CD4-positive, alpha-beta T cell treated with Interleukin-4 for 1 hour (primary cell): ENCODE results near the gene FBXO31.
"Not testable (repeated sequence)": the region's sequence is repeated elsewhere in the genome, so short reads cannot be mapped to it uniquely, and the experiment has no call there.

Experiments used
- DNase-seq, 2 donors: peaks; one replicate each; pipeline ENCODE4 v3.0.0-alpha.2; 2020 to 2022

The FBXO31 gene

GRCh38 chr16:87384162-87384874 is 742 bp upstream of the FBXO31 start:
- no peak for DNase-seq

- DNase-seq: no peak
Measured at GRCh38 chr16:87382023-87382785, 1.4 kb downstream of the FBXO31 start.

GRCh38 chr16:87380881-87381280 is 2.7 kb downstream of the FBXO31 start:
- no peak for DNase-seq

GRCh38 chr16:87380403-87380802 is 3.2 kb downstream of the FBXO31 start:
- no peak for DNase-seq

- not testable (repeated sequence) for DNase-seq
Measured at GRCh38 chr16:87379312-87379752, 4.2 kb downstream of the FBXO31 start.

- DNase-seq: no peak
Measured at GRCh38 chr16:87376660-87377059, 6.9 kb downstream of the FBXO31 start.

- no peak for DNase-seq
Measured at GRCh38 chr16:87375426-87376135, 8.0 kb downstream of the FBXO31 start.

- no peak for DNase-seq
Measured at GRCh38 chr16:87374313-87374712, 9.3 kb downstream of the FBXO31 start.

- no peak for DNase-seq
Measured at GRCh38 chr16:87372305-87372704, 11.3 kb downstream of the FBXO31 start.

GRCh38 chr16:87371261-87371866 is 12.2 kb downstream of the FBXO31 start:
- DNase-seq: no peak

- DNase-seq: no peak
Measured at GRCh38 chr16:87369796-87370719, 13.5 kb downstream of the FBXO31 start.

- no peak for DNase-seq
Measured at GRCh38 chr16:87369117-87369765, 14.3 kb downstream of the FBXO31 start.

- no peak for DNase-seq
Measured at GRCh38 chr16:87368029-87368770, 15.4 kb downstream of the FBXO31 start.

- DNase-seq: no peak
Measured at GRCh38 chr16:87367529-87367928, 16.0 kb downstream of the FBXO31 start.

- DNase-seq: no peak
Measured at GRCh38 chr16:87366930-87367329, 16.6 kb downstream of the FBXO31 start.

- DNase-seq: no peak
Measured at GRCh38 chr16:87366288-87366687, 17.3 kb downstream of the FBXO31 start.

GRCh38 chr16:87365021-87365713 is 18.4 kb downstream of the FBXO31 start:
- DNase-seq: no peak

GRCh38 chr16:87363771-87364455 is 19.7 kb downstream of the FBXO31 start:
- no peak for DNase-seq

GRCh38 chr16:87362828-87363559 is 20.6 kb downstream of the FBXO31 start:
- not testable (repeated sequence) for DNase-seq
